OCI-LY3 (cell line): ENCODE results near the gene TBX10.
"Not testable (repeated sequence)": the region's sequence is repeated elsewhere in the genome, so short reads cannot be mapped to it uniquely, and the experiment has no call there.

Experiments
- H2AFZ ChIP-seq: fragments of 200-600, 300-600 bp; shearing (Covaris generic); 2 replicates; pipeline ENCODE4 v1.6.0; 2014; ENCODE audit warnings: antibody characterized with exemption, low read depth, low read length
- H3K27ac ChIP-seq: fragments of 200-600, 300-600 bp; sonication (generic); 2 replicates; pipeline ENCODE4 v1.5.1; 2014; ENCODE audit warnings: mild to moderate bottlenecking, low read length, moderate library complexity, mixed read lengths
- H3K27me3 ChIP-seq: fragments of 200-600, 300-600 bp; sonication (generic); 2 replicates; pipeline ENCODE4 v1.6.1; 2014; ENCODE audit warnings: low read depth, low read length, mixed read lengths
- H3K36me3 ChIP-seq: fragments of 200-600, 300-600 bp; sonication (generic); replicated peaks from 2 replicates; pipeline ENCODE3; 2014; ENCODE audit warnings: low read depth, low read length, mixed read lengths
- H3K4me1 ChIP-seq: fragments of 300-600, 200-600 bp; sonication (generic); 2 replicates; pipeline ENCODE4 v1.6.1; 2014; ENCODE audit warnings: low read length, mixed read lengths
- H3K4me2 ChIP-seq: fragments of 200-600, 300-600 bp; sonication (generic); 2 replicates; pipeline ENCODE4 v1.6.1; 2014; ENCODE audit warnings: low read length, mixed read lengths
- H3K4me3 ChIP-seq: fragments of 300-600, 200-600 bp; sonication (generic); 2 replicates; pipeline ENCODE4 v1.5.1; 2014; ENCODE audit warnings: antibody characterized with exemption, mild to moderate bottlenecking, low read length, moderate library complexity
- H3K79me2 ChIP-seq: fragments of 300-600, 200-600 bp; shearing (Covaris generic); 2 replicates; pipeline ENCODE4 v1.6.1; 2014; ENCODE audit warnings: mild to moderate bottlenecking, low read length, mixed read lengths
- H3K9ac ChIP-seq: fragments of 300-600, 200-600 bp; shearing (Covaris generic); 2 replicates; pipeline ENCODE4 v1.6.0; 2014; ENCODE audit warnings: mild to moderate bottlenecking, low read length, moderate library complexity
- H3K9me3 ChIP-seq: fragments of 200-600, 300-600 bp; shearing (Covaris generic); 2 replicates; pipeline ENCODE4 v1.6.1; 2014; ENCODE audit warnings: low read length, mixed read lengths; ENCODE audit not compliant: insufficient read depth
- H4K20me1 ChIP-seq: fragments of 200-600, 300-600 bp; sonication (generic); 2 replicates; pipeline ENCODE4 v1.6.1; 2016; ENCODE audit warnings: low read length, mixed read lengths; ENCODE audit not compliant: insufficient read depth

TBX10 gene

DNA sequence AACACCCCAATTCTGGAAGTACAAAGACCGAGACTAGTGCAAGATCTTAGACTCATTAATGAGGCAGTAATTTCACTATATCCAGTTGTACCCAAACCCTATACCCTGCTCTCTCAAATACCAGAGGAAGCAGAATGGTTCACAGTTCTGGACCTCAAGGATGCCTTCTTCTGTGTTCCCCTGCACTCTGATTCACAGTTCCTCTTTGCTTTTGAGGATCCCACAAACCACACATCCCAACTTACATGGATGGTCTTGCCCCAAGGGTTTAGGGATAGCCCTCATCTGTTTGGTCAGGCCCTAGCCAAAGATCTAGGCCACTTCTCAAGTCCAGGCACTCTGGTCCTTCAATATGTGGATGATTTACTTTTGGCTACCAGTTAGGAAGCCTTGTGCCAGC, 15.8 kb downstream of the TBX10 start:
- H3K79me2 ChIP-seq, H2AFZ ChIP-seq, H3K9me3 ChIP-seq, H3K4me3 ChIP-seq, H3K4me2 ChIP-seq, H3K27me3 ChIP-seq, H3K27ac ChIP-seq, H3K4me1 ChIP-seq, H4K20me1 ChIP-seq, H3K9ac ChIP-seq: not testable (repeated sequence)
- H3K36me3 ChIP-seq = peaks cover 10% of the 10 kb centered on the region

DNA sequence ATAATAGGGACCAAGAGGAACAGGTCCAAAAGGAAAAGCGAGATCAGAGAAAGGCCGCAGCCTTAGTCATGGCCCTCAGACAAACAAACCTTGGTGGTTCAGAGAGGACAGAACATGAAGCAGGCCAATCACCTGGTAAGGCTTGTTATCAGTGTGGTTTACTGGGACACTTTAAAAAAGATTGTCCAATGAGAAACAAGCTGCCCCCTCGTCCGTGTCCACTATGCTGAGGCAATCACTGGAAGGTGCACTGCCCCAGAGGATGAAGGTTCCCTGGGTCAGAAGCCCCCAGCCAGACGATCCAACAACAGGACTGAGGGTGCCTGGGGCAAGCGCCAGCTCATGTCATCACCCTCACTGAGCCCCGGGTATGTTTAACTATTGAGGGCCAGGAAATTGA, 16.7 kb downstream of the TBX10 start:
- H3K4me1 ChIP-seq, H3K27ac ChIP-seq, H2AFZ ChIP-seq, H3K4me3 ChIP-seq, H3K79me2 ChIP-seq, H3K4me2 ChIP-seq, H4K20me1 ChIP-seq, H3K36me3 ChIP-seq, H3K9ac ChIP-seq, H3K27me3 ChIP-seq, H3K9me3 ChIP-seq: not testable (repeated sequence)

DNA sequence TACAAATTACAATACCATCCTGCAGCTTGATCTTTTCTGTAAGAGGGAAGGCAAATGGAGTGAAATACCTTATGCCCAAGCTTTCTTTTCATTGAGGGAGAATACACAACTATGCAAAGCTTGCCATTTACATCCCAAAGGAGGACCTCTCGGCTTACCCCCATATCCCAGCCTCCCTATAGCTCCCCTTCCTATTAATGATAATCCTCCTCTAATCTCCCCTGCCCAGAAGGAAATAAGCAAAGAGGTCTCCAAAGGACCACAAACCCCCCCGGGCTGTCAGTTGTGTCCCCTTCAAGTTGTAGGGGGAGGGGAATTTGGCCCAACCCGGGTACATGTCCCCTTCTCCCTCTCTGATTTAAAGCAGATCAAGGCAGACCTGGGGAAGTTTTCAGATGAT, 17.6 kb downstream of the TBX10 start:
- H3K4me3 ChIP-seq, H3K36me3 ChIP-seq, H4K20me1 ChIP-seq, H3K27me3 ChIP-seq, H2AFZ ChIP-seq, H3K9ac ChIP-seq, H3K4me2 ChIP-seq, H3K79me2 ChIP-seq, H3K9me3 ChIP-seq, H3K27ac ChIP-seq, H3K4me1 ChIP-seq: not testable (repeated sequence)

DNA sequence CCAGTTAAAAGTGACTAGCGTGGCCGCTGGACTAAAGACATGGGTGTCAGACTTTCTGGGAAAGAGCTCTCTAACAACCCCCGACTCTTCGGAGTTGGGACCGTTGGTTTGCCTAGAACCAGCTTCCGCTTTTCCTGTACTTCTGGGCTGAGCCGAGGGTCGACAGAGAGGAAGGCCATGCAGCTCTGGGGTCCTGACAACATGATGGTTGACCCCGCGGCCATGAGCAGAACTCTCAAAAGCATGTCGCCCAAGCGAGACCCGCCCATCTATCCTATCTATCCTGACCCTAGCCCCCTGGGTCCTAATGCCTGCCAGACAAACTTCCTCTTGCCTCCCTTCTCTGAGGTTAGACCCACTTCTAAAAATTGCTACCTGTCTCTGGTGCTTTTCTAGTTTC, 18.9 kb downstream of the TBX10 start:
- H4K20me1 ChIP-seq, H3K4me1 ChIP-seq, H3K27ac ChIP-seq, H3K4me3 ChIP-seq, H3K9me3 ChIP-seq, H3K36me3 ChIP-seq, H3K4me2 ChIP-seq, H2AFZ ChIP-seq, H3K9ac ChIP-seq, H3K79me2 ChIP-seq, H3K27me3 ChIP-seq: not testable (repeated sequence)

DNA sequence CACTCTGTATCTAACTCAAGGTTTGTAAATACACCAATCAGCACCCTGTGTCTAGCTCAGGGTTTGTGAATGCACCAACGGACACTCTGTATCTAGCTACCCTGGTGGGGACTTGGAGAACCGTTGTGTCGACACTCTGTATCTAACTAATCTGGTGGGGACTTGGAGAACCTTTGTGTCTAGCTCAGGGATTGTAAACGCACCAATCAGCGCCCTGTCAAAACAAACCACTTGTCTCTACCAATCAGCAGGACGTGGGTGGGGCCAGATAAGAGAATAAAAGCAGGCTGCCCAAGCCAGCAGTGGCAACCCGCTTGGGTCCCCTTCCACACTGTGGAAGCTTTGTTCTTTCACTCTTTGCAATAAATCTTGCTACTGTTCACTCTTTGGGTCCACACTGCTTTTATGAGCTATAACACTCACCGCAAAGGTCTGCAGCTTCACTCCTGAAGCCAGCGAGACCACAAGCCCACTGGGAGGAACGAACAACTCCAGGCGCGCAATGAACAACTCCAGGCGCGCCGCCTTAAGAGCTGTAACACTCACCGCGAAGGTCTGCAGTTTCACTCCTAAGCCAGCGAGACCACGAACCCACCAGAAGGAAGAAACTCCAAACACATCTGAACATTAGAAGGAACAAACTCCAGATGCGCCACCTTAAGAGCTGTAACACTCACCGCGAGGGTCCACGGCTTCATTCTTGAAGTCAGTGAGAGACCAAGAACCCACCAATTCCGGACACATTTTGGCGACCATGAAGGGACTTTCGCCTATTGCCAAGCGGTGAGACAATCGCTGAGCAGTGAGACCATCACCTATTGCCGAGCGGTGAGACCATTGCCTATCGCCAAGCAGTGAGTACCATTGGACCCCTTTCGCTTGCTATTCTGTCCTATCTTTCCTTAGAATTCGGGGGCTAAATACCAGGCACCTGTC, 19.6 kb downstream of the TBX10 start:
- not testable (repeated sequence) for H3K79me2 ChIP-seq, H3K27me3 ChIP-seq, H3K27ac ChIP-seq, H3K9ac ChIP-seq, H3K4me3 ChIP-seq, H3K9me3 ChIP-seq, H2AFZ ChIP-seq, H3K4me2 ChIP-seq, H4K20me1 ChIP-seq, H3K4me1 ChIP-seq, H3K36me3 ChIP-seq

DNA sequence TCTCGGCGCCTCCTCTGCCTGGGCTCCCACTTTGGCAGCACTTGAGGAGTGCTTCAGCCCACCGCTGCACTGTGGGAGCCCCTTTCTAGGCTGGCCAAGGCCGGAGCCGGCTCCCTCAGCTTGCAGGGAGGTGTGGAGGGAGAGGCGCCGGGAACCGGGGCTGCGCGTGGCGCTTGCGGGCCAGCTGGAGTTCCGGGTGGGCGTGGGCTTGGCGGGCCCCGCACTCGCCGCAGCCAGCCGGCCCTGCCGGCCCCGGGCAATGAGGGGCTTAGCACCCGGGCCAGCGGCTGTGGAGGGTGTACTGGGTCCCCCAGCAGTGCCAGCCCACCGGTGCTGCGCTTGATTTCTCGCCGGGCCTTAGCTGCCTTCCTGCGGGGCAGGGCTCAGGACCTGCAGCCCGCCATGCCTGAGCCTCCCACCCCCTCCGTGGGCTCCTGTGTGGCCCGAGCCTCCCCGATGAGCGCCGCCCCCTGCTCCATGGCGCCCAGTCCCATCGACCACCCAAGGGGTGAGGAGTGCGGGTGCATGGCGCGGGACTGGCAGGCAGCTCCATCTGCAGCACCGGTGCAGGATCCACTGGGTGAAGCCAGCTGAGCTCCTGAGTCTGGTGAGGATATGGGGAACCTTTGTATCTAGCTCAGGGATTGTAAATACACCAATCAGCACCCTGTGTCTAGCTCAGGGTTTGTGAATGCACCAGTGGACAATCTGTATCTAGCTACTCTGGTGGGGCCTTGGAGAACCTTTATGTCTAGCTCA, 20.5 kb downstream of the TBX10 start:
- H4K20me1 ChIP-seq, H3K36me3 ChIP-seq, H3K9ac ChIP-seq, H3K27me3 ChIP-seq, H3K79me2 ChIP-seq, H3K9me3 ChIP-seq, H3K4me3 ChIP-seq, H2AFZ ChIP-seq, H3K4me2 ChIP-seq, H3K27ac ChIP-seq: not testable (repeated sequence)
- H3K4me1 ChIP-seq = peaks cover 12% of the 10 kb centered on the region
